ENCODE results near the gene FOXJ3.
"Not testable (repeated sequence)": the region's sequence is repeated elsewhere in the genome, so short reads cannot be mapped to it uniquely, and the experiment has no call there.

Gene FOXJ3

GRCh38 chr1:42239555-42239954, 95.5 kb downstream of the FOXJ3 start:
- no peak for DNase-seq

GRCh38 chr1:42239041-42239440, 96.0 kb downstream of the FOXJ3 start:
- DNase-seq = no peak

GRCh38 chr1:42231253-42231652, 103.8 kb downstream of the FOXJ3 start:
- DNase-seq = no peak

GRCh38 chr1:42228938-42229337, 106.1 kb downstream of the FOXJ3 start:
- DNase-seq = no peak

GRCh38 chr1:42223036-42223435, 112.0 kb downstream of the FOXJ3 start:
- no peak for DNase-seq

- no peak for DNase-seq
Measured at GRCh38 chr1:42221952-42222606, 113.0 kb downstream of the FOXJ3 start.

GRCh38 chr1:42221456-42221855, 113.6 kb downstream of the FOXJ3 start:
- no peak for DNase-seq

- no peak for DNase-seq
Measured at GRCh38 chr1:42219627-42220026, 115.4 kb downstream of the FOXJ3 start.

GRCh38 chr1:42214447-42214871, 120.6 kb downstream of the FOXJ3 start:
- no peak for DNase-seq

GRCh38 chr1:42211224-42211623, 123.8 kb downstream of the FOXJ3 start:
- DNase-seq = no peak

GRCh38 chr1:42210421-42211133, 124.5 kb downstream of the FOXJ3 start:
- no peak for DNase-seq

- no peak for DNase-seq
Measured at GRCh38 chr1:42209526-42210251, 125.3 kb downstream of the FOXJ3 start.

GRCh38 chr1:42206930-42207329, 128.1 kb downstream of the FOXJ3 start:
- not testable (repeated sequence) for DNase-seq

GRCh38 chr1:42206164-42206563, 128.9 kb downstream of the FOXJ3 start:
- no peak for DNase-seq

- no peak for DNase-seq
Measured at GRCh38 chr1:42201986-42202385, 133.0 kb downstream of the FOXJ3 start.

- no peak for DNase-seq
Measured at GRCh38 chr1:42198251-42198650, 136.8 kb downstream of the FOXJ3 start.

GRCh38 chr1:42195841-42196240, 139.2 kb downstream of the FOXJ3 start:
- DNase-seq = no peak

- no peak for DNase-seq
Measured at GRCh38 chr1:42192106-42192505, 142.9 kb downstream of the FOXJ3 start.

- no peak for DNase-seq
Measured at GRCh38 chr1:42191319-42191718, 143.7 kb downstream of the FOXJ3 start.

- no peak for DNase-seq
Measured at GRCh38 chr1:42189931-42190853, 144.8 kb downstream of the FOXJ3 start.

GRCh38 chr1:42186152-42186551, 148.9 kb downstream of the FOXJ3 start:
- DNase-seq = no peak

GRCh38 chr1:42184616-42185015, 150.4 kb downstream of the FOXJ3 start:
- DNase-seq = no peak

GRCh38 chr1:42183957-42184268, 151.1 kb downstream of the FOXJ3 start:
- DNase-seq = no peak
